Fibroblast of skin of back (primary cell): Measurements from ENCODE around the gene COMMD10.
A peak's percentile ranks its signal among the peaks of the same experiment; 100 is the strongest.

Experiments used
- DNase-seq: peaks from one replicate; pipeline ENCODE4 v3.0.0-alpha.2; 2013

COMMD10 gene

GRCh38 chr5:116296335-116297072, 211.7 kb downstream of the COMMD10 start:
- DNase-seq: no peak

- no peak for DNase-seq
These were observed 212.5 kb downstream of the COMMD10 start for GRCh38 chr5:116297296-116297814.

- DNase-seq: no peak
These were observed 215.2 kb downstream of the COMMD10 start for GRCh38 chr5:116299746-116300640.

GRCh38 chr5:116301110-116301509, 216.3 kb downstream of the COMMD10 start:
- DNase-seq: no peak

- DNase-seq: no peak
These were observed 218.5 kb downstream of the COMMD10 start for GRCh38 chr5:116303340-116303739.

- DNase-seq: no peak
These were observed 219.0 kb downstream of the COMMD10 start for GRCh38 chr5:116303810-116304209.

- no peak for DNase-seq
These were observed 221.1 kb downstream of the COMMD10 start for GRCh38 chr5:116305899-116306298.

GRCh38 chr5:116306846-116307245, 222.0 kb downstream of the COMMD10 start:
- no peak for DNase-seq

- DNase-seq: peak; percentile 1
These were observed 223.6 kb downstream of the COMMD10 start for GRCh38 chr5:116308391-116308790.

GRCh38 chr5:116313366-116313765, 228.5 kb downstream of the COMMD10 start:
- no peak for DNase-seq

GRCh38 chr5:116315531-116315930, 230.7 kb downstream of the COMMD10 start:
- no peak for DNase-seq

GRCh38 chr5:116318091-116318854, 233.4 kb downstream of the COMMD10 start:
- DNase-seq: no peak

- DNase-seq: peak; percentile 27
These were observed 235.7 kb downstream of the COMMD10 start for GRCh38 chr5:116320486-116320885.

- DNase-seq: no peak
These were observed 244.7 kb downstream of the COMMD10 start for GRCh38 chr5:116329503-116329902.

GRCh38 chr5:116340799-116341198, 256.0 kb downstream of the COMMD10 start:
- no peak for DNase-seq
